Osteocyte (in vitro differentiated cells): ENCODE results near the gene CACNA2D3. TPM values are rescaled to one million over a fixed set of nuclear protein-coding genes. Genes with fewer than 3 reads are reported as not detected.

Experiments
- DNase-seq: peaks from one replicate; pipeline ENCODE4 v3.0.0; 2021; ENCODE audit warnings: mixed read lengths; ENCODE audit not compliant: unreplicated experiment; ENCODE audit errors: extremely low spot score
- H3K27ac Mint-ChIP-seq: one replicate; pipeline ENCODE4 v1.8.0; 2021; ENCODE audit warnings: mild to moderate bottlenecking, mixed read lengths; ENCODE audit not compliant: unreplicated experiment
- H3K27me3 Mint-ChIP-seq: one replicate; pipeline ENCODE4 v1.8.0; 2021; ENCODE audit warnings: mixed read lengths; ENCODE audit not compliant: unreplicated experiment
- H3K36me3 Mint-ChIP-seq: one replicate; pipeline ENCODE4 v1.8.0; 2021; ENCODE audit warnings: mixed read lengths; ENCODE audit not compliant: unreplicated experiment
- H3K4me1 Mint-ChIP-seq: one replicate; pipeline ENCODE4 v1.8.0; 2021; ENCODE audit warnings: mixed read lengths; ENCODE audit not compliant: unreplicated experiment
- H3K4me3 Mint-ChIP-seq: one replicate; pipeline ENCODE4 v1.8.0; 2021; ENCODE audit warnings: mild to moderate bottlenecking, moderate library complexity, mixed read lengths; ENCODE audit not compliant: unreplicated experiment
- H3K9me3 Mint-ChIP-seq: one replicate; pipeline ENCODE4 v1.8.0; 2021; ENCODE audit warnings: mixed read lengths; ENCODE audit not compliant: unreplicated experiment
- total RNA-seq: library from RNA; stranded (reverse); gene quantifications from 2 replicates; pipeline ENCODE4 v1.2.1, GENCODE V29; 2021
- TF ChIP-seq, protein P1 (sequence below): fragments of 200-600 bp; sonication (generic); IDR thresholded peaks from 2 replicates; pipeline ENCODE4 v1.5.0; 2021; ENCODE audit warnings: antibody characterized with exemption, mild to moderate bottlenecking, moderate library complexity

Gene CACNA2D3
- total RNA-seq, 1 donor from 2014 or later: 0.46 TPM

GRCh38 chr3:54960701-54961100, 838.3 kb downstream of the CACNA2D3 start:
- TF ChIP-seq, protein P1, sequence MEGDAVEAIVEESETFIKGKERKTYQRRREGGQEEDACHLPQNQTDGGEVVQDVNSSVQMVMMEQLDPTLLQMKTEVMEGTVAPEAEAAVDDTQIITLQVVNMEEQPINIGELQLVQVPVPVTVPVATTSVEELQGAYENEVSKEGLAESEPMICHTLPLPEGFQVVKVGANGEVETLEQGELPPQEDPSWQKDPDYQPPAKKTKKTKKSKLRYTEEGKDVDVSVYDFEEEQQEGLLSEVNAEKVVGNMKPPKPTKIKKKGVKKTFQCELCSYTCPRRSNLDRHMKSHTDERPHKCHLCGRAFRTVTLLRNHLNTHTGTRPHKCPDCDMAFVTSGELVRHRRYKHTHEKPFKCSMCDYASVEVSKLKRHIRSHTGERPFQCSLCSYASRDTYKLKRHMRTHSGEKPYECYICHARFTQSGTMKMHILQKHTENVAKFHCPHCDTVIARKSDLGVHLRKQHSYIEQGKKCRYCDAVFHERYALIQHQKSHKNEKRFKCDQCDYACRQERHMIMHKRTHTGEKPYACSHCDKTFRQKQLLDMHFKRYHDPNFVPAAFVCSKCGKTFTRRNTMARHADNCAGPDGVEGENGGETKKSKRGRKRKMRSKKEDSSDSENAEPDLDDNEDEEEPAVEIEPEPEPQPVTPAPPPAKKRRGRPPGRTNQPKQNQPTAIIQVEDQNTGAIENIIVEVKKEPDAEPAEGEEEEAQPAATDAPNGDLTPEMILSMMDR: no peak
- Mint-ChIP-seq H3K4me1 (peaks cover 46% of the 10 kb centered on the region), H3K27me3 (no peaks in the 10 kb centered on the region), H3K36me3 (no peaks in the 10 kb centered on the region), H3K4me3 (no peak overlapping the region), H3K27ac (no peak overlapping the region), H3K9me3 (no peaks in the 10 kb centered on the region)
- no peak for DNase-seq

DNA sequence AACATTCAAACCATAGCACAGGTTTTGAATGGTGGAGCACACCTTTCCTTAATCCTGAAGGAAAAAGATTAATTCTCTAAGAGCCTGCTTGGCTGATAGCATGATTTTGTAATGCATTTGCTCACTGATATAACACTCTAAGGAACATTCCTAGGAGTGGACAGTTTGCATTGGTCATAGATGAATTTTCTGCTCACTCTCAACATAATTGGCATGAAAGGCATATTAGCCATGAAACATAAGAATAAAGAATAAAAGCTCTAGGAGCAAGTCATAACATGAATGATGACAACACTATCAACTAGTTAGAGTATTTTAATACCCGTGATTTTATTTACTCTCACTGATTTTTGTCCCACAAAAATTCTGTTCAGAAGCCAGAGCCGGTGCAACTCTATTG, 839.8 kb downstream of the CACNA2D3 start:
- Mint-ChIP-seq H3K27me3 (no peaks in the 10 kb centered on the region), H3K4me1 (peaks cover 56% of the 10 kb centered on the region), H3K9me3 (no peaks in the 10 kb centered on the region), H3K27ac (no peak overlapping the region), H3K36me3 (no peaks in the 10 kb centered on the region), H3K4me3 (no peak overlapping the region)
- no peak for DNase-seq
- TF ChIP-seq, protein P1: no peak

DNA sequence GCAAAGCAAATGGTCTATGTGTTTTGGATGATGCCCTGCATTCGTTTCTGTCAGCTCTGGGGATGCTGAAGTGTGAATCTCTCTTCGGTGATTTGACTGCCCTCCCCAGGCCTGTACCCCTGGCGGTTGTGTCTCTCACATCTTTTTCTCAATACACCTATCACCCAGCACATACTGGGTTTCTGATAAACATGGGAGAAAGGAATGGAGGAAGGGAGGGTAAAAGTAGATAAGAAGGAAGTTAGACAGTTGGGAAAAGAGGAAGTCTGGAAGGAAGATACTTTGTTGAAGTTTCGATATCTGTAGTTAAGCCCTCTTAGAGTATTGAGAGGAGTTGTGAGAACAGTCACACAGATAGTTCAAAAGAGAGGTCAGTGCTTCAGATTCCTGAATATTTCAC, 841.3 kb downstream of the CACNA2D3 start:
- Mint-ChIP-seq H3K4me1 (peaks cover 59% of the 10 kb centered on the region), H3K9me3 (no peaks in the 10 kb centered on the region), H3K27ac (no peak overlapping the region), H3K36me3 (no peaks in the 10 kb centered on the region), H3K4me3 (no peak overlapping the region), H3K27me3 (no peaks in the 10 kb centered on the region)
- TF ChIP-seq, protein P1: no peak
- no peak for DNase-seq

GRCh38 chr3:54964081-54964480, 841.7 kb downstream of the CACNA2D3 start:
- peaks cover 58% of the 10 kb centered on the region for H3K4me1 Mint-ChIP-seq
- H3K4me3 Mint-ChIP-seq: no peak overlapping the region
- no peak for DNase-seq
- TF ChIP-seq, protein P1: no peak
- H3K27me3 Mint-ChIP-seq: no peaks in the 10 kb centered on the region
- H3K36me3 Mint-ChIP-seq: no peaks in the 10 kb centered on the region
- H3K9me3 Mint-ChIP-seq: no peaks in the 10 kb centered on the region
- H3K27ac Mint-ChIP-seq: no peak overlapping the region

GRCh38 chr3:54965746-54966145, 843.4 kb downstream of the CACNA2D3 start:
- H3K4me3 Mint-ChIP-seq: no peak overlapping the region
- H3K36me3 Mint-ChIP-seq: no peaks in the 10 kb centered on the region
- DNase-seq: no peak

More at GRCh38 chr3:54965746-54966145, 843.4 kb downstream of the CACNA2D3 start:
- peaks cover 56% of the 10 kb centered on the region for H3K4me1 Mint-ChIP-seq
- H3K27me3 Mint-ChIP-seq: no peaks in the 10 kb centered on the region
- no peak overlapping the region for H3K27ac Mint-ChIP-seq
- TF ChIP-seq, protein P1: no peak
- no peaks in the 10 kb centered on the region for H3K9me3 Mint-ChIP-seq
